Measurements from ENCODE around the gene TANC1. TPM values are rescaled to one million over a fixed set of nuclear protein-coding genes. Genes with fewer than 3 reads are reported as not detected.
A peak's percentile ranks its signal among the peaks of the same experiment; 100 is the strongest.

TANC1 gene
- total RNA-seq, 1 donor from 2014 or later, result 56.9 TPM

GRCh38 chr2:159130302-159130701 is 161.9 kb downstream of the TANC1 start:
- Mint-ChIP-seq H3K9me3 (no peaks in the 10 kb centered on the region), H3K4me1 (ENCODE audit: unreplicated experiment) (peaks cover 39% of the 10 kb centered on the region), H3K27me3 (no peaks in the 10 kb centered on the region), H3K27ac (peak overlapping the region; percentile 86), H3K4me3 (no peak overlapping the region), H3K36me3 (peaks cover 17% of the 10 kb centered on the region)
- DNase-seq (ENCODE audit: extremely low spot score, unreplicated experiment), result no peak
- no peak for TF ChIP-seq CTCF (conservative IDR thresholded peaks at IDR 0.05)

GRCh38 chr2:159131267-159131913 is 162.9 kb downstream of the TANC1 start:
- Mint-ChIP-seq H3K9me3 (no peaks in the 10 kb centered on the region), H3K27me3 (no peaks in the 10 kb centered on the region), H3K27ac (peak overlapping the region; percentile 17), H3K4me3 (peak overlapping the region; percentile 6), H3K4me1 (ENCODE audit: unreplicated experiment) (peaks cover 45% of the 10 kb centered on the region), H3K36me3 (peaks cover 14% of the 10 kb centered on the region)
- no peak for TF ChIP-seq CTCF (conservative IDR thresholded peaks at IDR 0.05)
- no peak for DNase-seq (ENCODE audit: extremely low spot score, unreplicated experiment)

- Mint-ChIP-seq H3K4me1 (ENCODE audit: unreplicated experiment) (peaks cover 47% of the 10 kb centered on the region), H3K9me3 (no peaks in the 10 kb centered on the region), H3K4me3 (peak overlapping the region; percentile 6), H3K27ac (peak overlapping the region; percentile 17), H3K27me3 (no peaks in the 10 kb centered on the region), H3K36me3 (peaks cover 12% of the 10 kb centered on the region)
- TF ChIP-seq CTCF (conservative IDR thresholded peaks at IDR 0.05), result no peak
- no peak for DNase-seq (ENCODE audit: extremely low spot score, unreplicated experiment)
These were observed 163.5 kb downstream of the TANC1 start for GRCh38 chr2:159131914-159132281.

- no peak for TF ChIP-seq CTCF (conservative IDR thresholded peaks at IDR 0.05)
- no peak overlapping the region for H3K4me3 Mint-ChIP-seq
- peak overlapping the region; percentile 38 for H3K27ac Mint-ChIP-seq
- peaks cover 19% of the 10 kb centered on the region for H3K36me3 Mint-ChIP-seq
- peaks cover 59% of the 10 kb centered on the region for H3K4me1 Mint-ChIP-seq (ENCODE audit: unreplicated experiment)
- H3K27me3 Mint-ChIP-seq, result no peaks in the 10 kb centered on the region
- no peaks in the 10 kb centered on the region for H3K9me3 Mint-ChIP-seq
- no peak for DNase-seq (ENCODE audit: extremely low spot score, unreplicated experiment)
These were observed 165.4 kb downstream of the TANC1 start for GRCh38 chr2:159133797-159134196.

GRCh38 chr2:159134979-159135378 is 166.5 kb downstream of the TANC1 start:
- Mint-ChIP-seq H3K9me3 (no peaks in the 10 kb centered on the region), H3K4me1 (ENCODE audit: unreplicated experiment) (peaks cover 59% of the 10 kb centered on the region), H3K27me3 (no peaks in the 10 kb centered on the region), H3K36me3 (peaks cover 17% of the 10 kb centered on the region), H3K4me3 (peak overlapping the region; percentile 70), H3K27ac (peak overlapping the region; percentile 87)
- no peak for TF ChIP-seq CTCF (conservative IDR thresholded peaks at IDR 0.05)
- DNase-seq (ENCODE audit: extremely low spot score, unreplicated experiment), result no peak
